HG02571 (cell line): ENCODE data around the gene RNF167.
A peak's percentile ranks its signal among the peaks of the same experiment; 100 is the strongest.

ENCODE experiments used
- ATAC-seq: cut with Tn5 transposase; IDR thresholded peaks from one replicate; pipeline ENCODE4 v1.9.1; 2021; ENCODE audit warnings: mild to moderate bottlenecking, moderate library complexity; ENCODE audit not compliant: unreplicated experiment

The RNF167 gene

DNA sequence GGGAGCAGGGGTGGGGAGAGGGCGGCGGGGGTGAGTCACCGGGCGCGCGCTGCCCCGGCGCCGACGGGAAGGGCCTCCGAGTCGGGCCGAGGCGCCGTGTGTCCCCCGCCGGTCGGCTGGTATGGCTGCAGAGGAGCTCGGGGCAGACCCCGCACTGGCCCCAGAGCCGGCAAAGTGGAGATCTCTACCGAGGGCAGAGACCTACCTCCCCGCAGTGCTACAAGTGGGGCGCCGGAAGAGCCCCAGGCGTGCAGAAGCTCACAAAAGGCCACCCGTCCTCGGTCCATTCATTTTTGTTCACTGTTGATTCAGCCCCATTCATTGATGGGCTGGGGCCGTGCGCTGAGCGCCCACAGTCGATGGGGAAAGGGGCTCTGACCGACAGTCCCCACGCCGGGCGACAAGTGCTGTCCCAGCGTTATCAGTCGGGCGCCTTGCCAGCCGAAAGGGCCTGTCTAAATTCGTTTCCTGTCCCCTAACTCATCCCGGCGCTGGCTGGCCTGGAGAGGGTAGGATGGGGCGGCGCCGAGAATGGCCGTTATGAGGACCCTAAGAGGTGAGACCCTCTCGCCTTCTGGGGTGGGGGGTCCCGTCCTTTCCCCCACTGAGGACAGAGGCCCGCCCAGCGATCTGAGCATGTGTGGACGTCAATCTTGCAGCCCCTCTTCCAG is 10.1 kb downstream of the RNF167 start:
- no peak for ATAC-seq

DNA sequence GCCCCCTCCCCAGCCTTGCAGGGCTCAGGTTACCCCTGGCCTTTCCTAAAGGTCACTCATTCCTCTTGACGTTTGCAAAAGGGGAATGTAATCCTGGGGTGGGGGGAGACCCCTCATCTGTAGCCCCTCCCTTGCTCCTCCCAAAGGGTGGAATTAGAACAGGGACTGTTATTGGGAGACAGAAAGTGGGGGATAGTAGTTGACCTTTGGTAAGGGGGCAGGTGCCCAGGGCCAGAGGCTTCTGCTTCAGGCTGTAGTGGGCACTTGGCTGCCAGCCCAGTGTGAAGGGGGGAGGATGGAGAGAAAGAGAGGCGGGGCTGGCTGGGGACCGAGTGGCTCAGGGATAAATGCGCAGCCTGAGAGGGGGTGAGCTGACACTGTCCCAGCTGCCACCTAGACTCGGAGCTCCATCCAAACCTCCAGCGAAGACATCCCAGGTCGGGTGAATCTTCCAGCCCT is 10.7 kb downstream of the RNF167 start, which contains the start of gene ENO3:
ENO3 (plus strand) TSS at position 374 of the 459 bp plus-strand sequence. CDS start 711 bp downstream, outside the sequence.
- ATAC-seq = no peak

DNA sequence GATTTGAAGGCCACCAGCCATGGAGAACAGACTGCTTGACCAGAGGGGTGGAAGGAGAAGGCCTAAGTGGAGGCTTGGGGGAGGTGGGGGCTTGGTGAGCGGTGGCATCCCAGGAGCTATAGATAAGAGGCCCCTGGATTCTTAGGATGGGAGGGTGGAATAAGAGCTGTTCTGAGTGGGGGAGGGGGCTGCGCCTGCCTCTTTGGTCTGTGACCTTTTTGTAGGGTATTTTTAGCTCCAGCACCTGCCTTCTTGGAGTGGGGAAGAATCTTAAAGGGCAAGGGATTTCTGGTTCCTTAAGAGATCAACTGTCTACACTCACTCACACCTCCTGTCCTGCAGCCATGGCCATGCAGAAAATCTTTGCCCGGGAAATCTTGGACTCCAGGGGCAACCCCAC is 11.4 kb downstream of the RNF167 start:
- no peak for ATAC-seq

DNA sequence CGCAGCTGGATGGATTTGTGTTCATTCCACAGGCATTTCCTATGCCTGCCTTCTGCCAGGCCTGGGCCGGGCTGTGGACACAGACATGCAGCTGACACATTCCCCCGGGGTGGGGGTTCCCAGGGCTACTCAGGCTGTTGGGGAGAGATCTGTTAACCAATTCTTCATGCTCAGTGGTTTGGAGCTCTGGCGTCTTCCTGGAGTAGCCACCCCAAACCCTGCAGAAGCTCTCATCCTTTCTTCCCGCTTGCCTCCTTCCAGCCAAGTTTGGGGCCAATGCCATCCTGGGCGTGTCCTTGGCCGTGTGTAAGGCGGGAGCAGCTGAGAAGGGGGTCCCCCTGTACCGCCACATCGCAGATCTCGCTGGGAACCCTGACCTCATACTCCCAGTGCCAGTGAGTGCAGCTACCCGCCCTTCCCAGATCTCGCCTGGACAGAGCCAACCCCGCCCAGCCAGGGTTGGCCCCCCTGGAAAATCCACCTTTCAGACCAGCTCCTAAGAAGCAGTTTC is 13.4 kb downstream of the RNF167 start:
- ATAC-seq = no peak

DNA sequence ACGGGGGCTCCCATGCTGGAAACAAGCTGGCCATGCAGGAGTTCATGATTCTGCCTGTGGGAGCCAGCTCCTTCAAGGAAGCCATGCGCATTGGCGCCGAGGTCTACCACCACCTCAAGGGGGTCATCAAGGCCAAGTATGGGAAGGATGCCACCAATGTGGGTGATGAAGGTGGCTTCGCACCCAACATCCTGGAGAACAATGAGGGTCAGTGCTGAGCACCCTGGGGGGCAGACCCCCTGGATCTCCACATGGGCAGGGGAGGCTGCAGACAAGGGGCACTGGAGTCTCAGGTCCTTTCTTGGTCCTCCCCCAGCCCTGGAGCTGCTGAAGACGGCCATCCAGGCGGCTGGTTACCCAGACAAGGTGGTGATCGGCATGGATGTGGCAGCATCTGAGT is 15.0 kb downstream of the RNF167 start:
- ATAC-seq = no peak

DNA sequence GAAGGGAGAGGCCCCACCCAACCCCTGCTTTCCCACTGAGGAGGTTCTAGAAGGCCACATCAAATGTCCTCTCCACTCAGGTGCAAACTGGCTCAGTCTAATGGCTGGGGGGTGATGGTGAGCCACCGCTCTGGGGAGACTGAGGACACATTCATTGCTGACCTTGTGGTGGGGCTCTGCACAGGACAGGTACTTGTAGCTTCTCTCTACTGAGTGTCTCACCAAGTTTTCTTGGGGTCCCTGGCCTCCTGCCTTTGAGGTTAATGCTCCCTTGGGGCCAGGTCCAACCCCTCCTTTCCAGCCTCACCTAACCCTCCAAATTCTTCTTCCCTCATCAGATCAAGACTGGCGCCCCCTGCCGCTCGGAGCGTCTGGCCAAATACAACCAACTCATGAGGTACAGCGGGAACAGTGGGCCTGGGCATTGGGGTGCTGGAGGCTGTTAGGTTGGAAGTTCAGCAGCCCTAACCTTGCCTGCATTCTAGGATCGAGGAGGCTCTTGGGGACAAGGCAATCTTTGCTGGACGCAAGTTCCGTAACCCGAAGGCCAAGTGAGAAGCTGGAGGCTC is 16.5 kb downstream of the RNF167 start:
- ATAC-seq = no peak

DNA sequence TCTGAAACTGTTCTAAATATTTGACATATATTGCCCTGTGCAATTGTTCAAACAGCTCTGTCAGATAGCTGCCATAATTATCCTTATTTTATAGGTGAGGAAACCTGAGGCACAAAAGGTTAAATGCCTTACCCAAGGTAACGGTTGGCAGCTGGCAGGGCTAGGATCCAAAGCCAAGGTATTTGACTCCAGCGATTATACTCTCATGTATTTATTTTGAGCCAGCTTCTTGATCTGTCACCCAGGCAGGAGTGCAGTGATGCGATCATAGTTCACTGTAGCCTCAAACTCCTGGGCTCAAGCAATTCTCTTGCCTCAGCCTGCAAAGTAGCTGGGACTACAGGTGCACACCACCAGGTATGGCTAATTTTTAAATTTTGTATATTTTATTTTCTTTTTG is 18.0 kb downstream of the RNF167 start:
- no peak for ATAC-seq

DNA sequence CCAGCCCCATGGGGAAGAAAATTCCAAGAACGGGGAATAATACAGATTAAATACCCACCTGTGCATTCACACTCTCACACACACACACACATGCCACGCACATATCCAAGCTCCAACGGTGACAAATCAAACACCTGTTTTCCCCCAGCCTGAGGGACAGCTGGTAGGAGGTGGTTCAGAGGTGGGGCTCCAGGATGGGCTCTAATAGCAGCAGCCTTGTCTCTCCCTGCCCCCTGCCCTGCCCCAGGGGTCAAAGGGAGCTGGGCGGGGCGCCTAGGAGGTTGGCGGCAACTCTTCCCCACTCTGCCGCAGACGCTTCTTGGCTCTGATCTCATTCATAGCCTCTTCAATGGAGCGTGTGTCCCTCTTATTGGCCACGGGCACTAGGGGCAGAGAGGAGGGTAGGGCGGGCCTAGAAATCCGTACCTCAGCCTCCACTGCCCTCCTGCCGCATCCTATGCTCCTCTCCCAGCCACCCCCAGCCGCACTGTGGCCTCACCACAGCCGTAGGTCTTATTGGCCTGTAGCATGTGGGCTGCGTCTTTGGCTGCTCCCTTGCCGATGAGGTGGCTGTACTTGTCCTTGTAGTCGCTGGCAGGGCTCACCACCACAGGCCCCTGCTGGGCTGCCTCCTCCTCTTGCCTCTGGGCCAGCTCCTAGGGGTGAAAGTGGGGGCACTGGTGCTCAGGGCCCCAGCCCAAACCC is 19.3 kb downstream of the RNF167 start:
- no peak for ATAC-seq

DNA sequence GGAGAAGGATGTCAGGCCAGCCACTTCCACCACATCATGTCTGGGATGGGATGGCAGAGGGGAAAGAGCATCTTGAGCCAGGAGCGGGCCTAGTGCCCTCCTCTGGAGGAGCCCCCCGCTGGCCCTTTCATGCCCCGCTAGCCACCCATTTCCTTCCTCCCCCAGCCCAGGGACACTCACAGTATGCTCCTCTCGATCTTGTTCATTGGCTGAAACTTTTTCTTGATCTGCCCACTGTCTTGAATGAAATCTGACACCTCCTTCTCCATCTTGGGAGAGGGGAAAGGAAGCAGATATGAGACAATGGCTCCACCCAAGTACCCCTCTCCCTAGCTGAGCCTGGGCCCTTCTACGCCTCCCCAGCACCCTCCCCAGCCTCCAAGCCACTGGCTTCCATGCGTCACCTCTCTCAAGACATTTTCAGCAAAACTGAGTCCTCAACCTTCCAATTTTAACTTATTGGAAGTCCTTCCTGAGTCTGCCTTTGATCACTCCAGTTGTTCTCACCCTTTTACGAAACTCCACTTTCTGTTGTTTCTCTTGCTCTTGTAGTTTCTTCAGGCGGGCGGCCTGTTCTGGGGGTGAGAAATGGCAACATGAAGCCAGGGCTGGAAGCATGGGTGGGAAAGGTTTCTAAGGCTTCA is 20.3 kb downstream of the RNF167 start:
- ATAC-seq = no peak

DNA sequence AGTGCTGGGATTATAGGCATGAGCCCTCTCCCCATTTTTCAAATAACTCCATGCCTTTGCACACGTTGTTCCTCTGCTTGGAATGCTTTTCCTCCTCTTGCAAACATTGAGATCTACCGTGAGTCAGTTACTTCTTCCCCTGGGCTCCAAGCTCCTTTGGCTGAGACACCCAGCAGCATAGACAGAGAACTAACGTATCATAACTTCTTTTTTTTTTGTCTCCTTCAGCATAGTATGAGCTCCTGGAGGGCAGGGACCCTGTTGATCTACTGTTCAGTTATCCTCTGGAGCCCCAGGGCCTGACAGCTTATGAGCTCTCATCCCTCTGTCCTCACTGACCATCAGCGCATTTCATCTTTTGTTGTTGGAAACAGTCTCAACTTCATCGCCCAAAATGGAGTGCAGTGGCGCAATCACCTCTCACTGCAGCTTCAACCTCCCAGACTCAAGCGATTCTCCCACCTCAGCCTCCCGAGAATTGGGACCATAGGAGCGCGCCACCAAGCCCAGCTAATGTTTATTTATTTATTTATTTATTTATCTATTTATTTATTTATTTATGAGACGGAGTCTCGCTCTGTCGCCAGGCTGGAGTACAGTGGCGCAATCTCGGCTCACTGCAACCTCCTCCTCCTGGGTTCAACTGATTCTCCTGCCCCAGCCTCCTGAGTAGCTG is 25.4 kb downstream of the RNF167 start:
- no peak for ATAC-seq

DNA sequence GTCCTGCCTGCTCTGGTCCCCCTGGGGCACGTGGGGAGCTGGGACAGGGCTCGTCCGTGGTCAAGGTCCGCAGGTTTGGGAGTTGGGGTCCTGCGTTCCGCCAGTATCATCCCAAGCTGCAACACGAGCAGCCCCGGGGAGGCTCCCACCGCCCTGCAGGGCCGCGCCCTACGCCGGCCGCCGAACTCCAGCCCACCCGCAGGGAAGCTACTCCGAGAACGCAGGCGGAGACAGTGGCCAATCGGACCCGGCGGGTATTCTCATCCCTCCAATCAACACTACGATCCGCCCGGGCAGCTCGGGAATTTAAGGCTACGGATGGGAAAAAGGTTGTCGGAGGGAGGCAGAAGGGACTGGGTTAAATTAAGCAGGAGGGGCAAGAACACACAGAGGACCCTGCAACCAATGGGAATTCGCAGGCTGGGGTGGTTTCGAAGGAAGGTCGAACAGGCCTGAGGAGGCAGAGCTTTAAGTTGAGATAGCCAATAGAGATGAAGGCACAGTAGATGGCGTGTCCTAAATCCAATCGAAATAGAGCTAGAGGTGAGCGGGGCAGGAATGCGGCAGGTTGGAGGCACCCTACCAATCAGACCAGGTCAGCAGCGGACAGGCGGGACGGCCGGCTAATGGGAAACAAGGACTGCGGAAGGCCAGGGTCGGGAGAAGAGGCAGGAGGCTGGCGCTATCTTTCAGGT is 26.9 kb downstream of the RNF167 start:
- peak; percentile 83 for ATAC-seq

DNA sequence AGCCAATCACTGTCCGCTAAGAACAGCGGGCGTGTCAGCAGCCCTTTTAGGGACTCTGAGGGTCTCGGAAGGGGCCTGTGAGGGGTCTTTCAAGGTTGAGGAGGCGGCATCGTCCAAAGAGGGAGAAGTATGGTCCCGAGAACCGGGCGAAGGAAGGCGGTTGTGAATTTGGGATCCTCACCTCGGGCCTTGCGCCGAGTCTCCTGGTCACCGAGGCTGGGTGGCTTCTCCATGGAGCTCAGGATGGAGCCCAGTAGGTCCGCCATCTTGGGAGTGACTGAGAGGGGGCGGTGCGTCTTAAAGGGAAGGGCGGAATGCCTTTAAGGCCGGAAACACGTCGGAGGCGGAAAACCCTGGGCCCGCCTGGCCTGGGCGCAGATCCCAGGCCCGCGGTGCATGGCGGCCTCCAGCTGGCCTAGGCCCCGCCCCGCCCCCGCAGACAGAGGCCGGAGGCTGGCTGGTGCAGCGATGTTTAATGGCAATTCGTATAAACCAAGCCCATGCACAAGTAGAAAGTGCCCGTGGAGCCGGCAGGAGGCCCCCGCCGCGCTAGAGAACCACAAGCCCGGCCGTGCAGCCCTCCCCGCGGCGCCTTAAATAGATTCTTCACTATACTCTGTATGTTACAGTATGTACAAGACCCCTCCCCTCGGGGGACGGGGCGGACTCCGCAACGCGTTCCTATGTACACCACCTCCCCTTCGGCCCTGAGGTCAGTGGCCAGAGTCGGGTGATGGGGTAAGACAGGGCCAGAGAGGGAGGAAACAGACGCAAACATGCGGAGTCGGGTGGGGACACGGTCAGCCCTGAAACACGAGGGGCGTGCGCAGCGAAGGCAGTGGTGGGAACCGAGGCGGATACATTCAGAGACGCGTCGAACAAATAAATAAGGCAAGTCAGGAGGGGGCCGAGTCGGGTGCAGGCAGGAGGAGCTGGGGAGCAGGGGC is 27.7 kb downstream of the RNF167 start, which contains the start of gene SPAG7:
SPAG7 (minus strand) TSS at position 279 of the 947 bp plus-strand sequence; CDS start at position 266, 13 bp downstream.
- peak; percentile 53 for ATAC-seq

DNA sequence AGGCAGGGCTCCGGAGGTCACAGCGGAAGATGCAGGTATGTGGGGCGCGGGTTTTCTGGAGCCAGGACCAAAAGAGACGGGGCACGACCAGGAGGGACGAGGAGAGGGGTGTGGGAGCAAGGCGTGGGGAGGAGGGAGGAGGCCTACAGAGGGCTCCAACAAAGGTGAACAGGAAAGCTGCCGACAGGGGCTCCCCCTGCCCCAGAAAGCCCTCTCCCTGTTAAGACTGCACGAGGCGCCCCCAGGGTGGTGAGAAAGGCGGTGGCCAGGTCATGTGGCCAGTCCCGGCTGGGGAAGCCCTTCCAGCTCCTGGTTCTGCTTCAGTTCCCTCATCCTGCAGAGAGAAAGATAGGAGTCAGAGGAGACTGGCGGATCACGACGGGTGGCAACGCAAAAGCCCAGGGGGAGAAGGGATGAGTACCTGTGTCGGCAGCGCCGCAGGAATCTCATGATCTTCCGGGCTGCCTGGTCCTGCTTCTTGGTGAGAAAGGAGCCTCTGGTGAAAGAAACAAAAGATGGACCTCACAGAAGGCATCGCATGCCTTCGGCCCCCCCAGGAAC is 28.5 kb downstream of the RNF167 start:
- no peak for ATAC-seq

DNA sequence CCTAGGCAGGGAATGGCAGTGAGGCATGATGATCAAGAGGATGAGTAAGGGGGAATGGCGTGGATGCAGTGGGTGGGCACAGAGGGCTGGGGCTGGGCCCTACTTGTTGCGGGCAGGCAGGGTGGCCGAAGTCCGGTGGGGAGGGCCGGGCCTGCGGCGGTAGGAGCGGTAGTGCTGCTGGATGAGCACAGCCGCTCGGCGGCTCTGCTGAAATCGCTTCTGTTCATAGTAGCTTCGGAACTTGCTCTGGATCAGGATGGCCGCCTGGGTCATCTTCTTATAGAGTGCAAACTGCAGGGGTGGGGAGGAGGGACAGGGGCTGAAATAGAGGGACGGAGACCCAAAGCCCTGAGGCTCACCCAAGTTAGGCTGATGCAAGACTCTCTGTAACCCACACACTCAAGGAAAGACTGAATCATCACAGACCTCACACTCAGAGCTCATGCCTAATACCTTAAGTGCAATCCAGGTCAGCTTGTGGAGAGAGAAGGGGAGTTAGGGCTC is 29.0 kb downstream of the RNF167 start:
- no peak for ATAC-seq

DNA sequence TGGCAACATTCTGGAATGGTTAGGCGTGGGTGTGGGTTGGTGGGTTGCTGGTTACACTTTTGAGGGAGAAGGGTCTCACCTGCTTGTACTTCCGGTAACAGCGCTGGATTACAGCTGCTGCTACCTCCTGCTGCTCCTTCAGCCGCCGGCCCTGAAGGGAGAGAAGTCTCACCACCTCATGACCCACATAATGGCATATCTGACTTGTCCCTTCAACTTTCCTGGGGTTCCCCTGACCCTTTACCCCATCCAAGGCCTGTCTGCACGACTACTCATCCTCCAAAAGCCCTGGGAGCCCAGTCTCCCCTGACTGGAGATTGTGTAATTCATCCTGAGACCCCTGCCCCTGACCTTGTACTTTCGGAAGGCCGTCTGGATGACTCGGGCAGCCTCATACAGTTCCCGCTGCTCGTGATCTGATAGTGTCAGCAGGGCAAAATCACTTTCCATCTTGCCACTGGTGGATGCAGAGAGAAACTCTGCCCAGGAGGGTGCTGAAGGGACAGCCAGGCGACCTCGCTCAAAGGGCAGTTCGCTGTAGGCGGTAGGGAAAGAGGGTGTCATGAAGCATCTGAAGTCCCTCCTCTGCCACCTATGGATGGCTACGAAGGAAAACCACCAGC is 29.6 kb downstream of the RNF167 start:
- no peak for ATAC-seq

DNA sequence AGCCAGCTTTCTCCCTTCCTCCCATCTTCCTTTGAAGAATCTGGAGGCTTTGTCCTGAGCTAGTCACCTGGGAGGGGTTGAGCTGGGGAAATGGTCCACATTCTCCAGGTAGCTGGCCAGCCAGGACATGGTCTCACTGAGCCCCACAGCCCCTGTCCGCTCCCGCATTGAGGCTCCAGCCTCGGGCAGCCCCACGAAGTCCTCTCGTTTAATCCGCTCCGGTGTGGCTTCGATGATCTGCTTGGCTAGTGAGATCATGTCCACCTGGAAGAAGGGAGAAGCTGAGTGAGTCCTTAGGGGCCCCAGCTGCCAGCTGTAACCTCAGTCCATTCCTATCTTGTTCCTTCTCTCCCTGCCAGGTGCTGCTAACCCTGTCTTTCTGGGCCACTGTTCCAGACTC is 30.2 kb downstream of the RNF167 start:
- ATAC-seq = no peak

DNA sequence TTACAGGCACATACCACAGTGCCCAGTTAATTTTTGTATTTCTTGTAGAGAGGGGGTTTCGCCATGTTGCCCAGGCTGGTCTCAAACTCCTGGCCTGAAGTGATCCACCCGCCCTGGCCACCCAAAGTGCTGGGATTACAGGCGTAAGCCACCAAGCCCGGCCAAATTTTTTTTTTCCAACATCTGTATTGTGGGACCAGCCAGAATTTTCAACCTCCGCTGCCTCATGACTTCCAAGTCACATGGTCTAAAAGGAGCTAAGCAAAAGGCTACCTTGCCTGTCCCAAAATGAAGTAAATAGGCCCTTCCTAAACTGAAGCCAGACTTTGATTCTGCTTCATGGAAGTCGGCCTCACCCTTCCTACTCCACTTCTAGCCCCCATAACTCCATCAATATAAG is 31.8 kb downstream of the RNF167 start:
- ATAC-seq = no peak

DNA sequence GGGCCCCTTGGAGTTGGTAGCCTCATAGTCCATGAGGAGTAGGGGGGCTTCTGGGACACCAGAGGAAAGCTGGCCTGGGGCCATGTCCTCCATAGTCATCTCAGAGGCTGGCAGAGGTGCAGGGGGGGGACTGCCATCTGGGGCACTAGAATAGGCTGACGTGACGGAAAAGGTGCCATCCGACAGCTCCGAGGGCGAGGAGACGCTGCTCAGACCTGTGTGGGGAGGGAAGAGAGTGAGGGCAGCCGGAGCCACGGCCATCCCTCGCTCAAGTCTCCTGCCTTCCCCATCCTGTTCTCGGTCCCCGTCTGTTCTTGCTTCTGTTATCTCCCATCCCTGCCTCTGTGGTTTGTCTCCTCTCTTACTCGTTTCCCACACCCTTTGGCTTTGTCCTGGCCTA is 32.3 kb downstream of the RNF167 start:
- ATAC-seq = no peak
